ENCODE measurements around the gene TTLL1. TPM values are rescaled to one million over a fixed set of nuclear protein-coding genes. Genes with fewer than 3 reads are reported as not detected.
"Not testable (repeated sequence)": the region's sequence is repeated elsewhere in the genome, so short reads cannot be mapped to it uniquely, and the experiment has no call there.

The TTLL1 gene
- total and polyA plus RNA-seq, 2 of the 4 experiments (the other 2 are of a cell fraction) = 10.8 to 13.2 TPM

DNA sequence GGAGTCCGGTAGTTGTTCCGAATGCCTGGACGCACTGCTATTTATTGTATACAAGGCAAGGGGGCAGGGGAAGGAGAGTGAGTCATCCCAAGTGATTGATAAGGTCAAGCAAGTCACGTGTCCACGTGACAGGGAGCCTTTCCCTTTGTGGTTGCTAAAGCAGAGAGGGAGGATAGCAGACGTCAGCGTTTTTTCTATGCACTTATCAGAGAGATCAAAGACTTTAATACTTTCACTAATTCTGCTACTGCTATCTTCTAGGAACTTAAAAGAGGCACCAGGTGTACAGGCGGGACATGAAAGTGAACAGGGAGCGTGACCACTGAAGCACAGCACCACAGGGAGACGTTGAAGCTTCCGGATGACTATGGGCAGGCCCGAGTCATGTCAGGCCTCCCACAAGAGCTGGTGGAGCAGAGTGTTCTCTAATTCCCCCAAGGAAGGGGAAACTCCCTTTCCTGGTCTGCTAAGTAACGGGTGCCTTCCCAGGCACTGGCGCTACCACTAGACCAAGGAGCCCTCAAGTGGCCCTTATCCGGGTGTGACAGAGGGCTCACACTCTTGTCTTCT lies 14.9 kb upstream of the TTLL1 start:
- H2BK15ac ChIP-seq (ENCODE audit: low read depth, low read length); H4K5ac ChIP-seq (ENCODE audit: low read depth, low read length); H3K9ac ChIP-seq (ENCODE audit: low read depth, low read length); H3K18ac ChIP-seq (ENCODE audit: low read depth, low read length); H4K20me1 ChIP-seq (ENCODE audit: insufficient read depth, low read length); CTCF ChIA-PET; H3K56ac ChIP-seq (ENCODE audit: extremely low read depth, insufficient read depth, low read length); H2AK5ac ChIP-seq (ENCODE audit: low read depth, low read length); H3K9me3 ChIP-seq (ENCODE audit: control insufficient read depth, insufficient read depth, low read length); in situ Hi-C loops (cut with MboI; ENCODE audit: low sequenced_read_pairs); BruUV-seq (replicated peaks); H3K4ac ChIP-seq (ENCODE audit: low read depth, low read length); H3K79me1 ChIP-seq (ENCODE audit: low read depth in 1 of 2, low read length in 2 of 2); H3K14ac ChIP-seq (replicated peaks; ENCODE audit: low read depth, low read length); H3K36me3 ChIP-seq (ENCODE audit: control insufficient read depth, insufficient read depth, low read length); POLR2A ChIA-PET (ENCODE audit: unreplicated experiment); H3K23ac ChIP-seq (ENCODE audit: low read depth, low read length); H2BK5ac ChIP-seq (ENCODE audit: low read depth, low read length, poor library complexity, severe bottlenecking); H2AFZ ChIP-seq (replicated peaks; ENCODE audit: low read length, poor library complexity); H3K9me1 ChIP-seq (ENCODE audit: insufficient read depth, low read length); H2AK9ac ChIP-seq (replicated peaks; ENCODE audit: low read depth, low read length, poor library complexity); H4K91ac ChIP-seq (ENCODE audit: insufficient read depth, low read depth, low read length); ATAC-seq (ENCODE audit: low read depth); intact Hi-C loops (cut with micrococcal nuclease); dilution Hi-C loops (cut with HindIII; ENCODE audit: low sequenced_read_pairs, unreplicated experiment); H4K8ac ChIP-seq (ENCODE audit: low read depth in 2 of 2, low read length in 2 of 2); H2BK120ac ChIP-seq (ENCODE audit: low read depth, low read length); H3K4me1 ChIP-seq (ENCODE audit: control insufficient read depth, insufficient read depth, low read length); H3K27ac ChIP-seq (ENCODE audit: insufficient read depth, low read length); H3K4me3 ChIP-seq (ENCODE audit: insufficient read depth, low read depth, low read length); H3K4me2 ChIP-seq (ENCODE audit: low read depth, low read length); H2BK20ac ChIP-seq (ENCODE audit: low read depth, low read length); H3K27me3 ChIP-seq (ENCODE audit: control insufficient read depth, insufficient read depth, low read length): not testable (repeated sequence)
- WGBS, 2 experiments (ENCODE audit: extremely low coverage in 2 of 2, insufficient read length in 1 of 2) = 54% methylated on average over 5 of the region's 15 CpGs; no CpG with 5 or more reads in 1 of the 2 experiments
- peak; percentile 32 for DNase-seq
- TF ChIP-seq FOS (IDR thresholded peaks at IDR 0.05; ENCODE audit: low read depth, low read length) (0 out of 2 replicates have a peak, but pooled peaks have one; percentile 15), BHLHE40 (IDR thresholded peaks at IDR 0.05; ENCODE audit: low read depth, low read length) (peak; percentile 79), MAFK (IDR thresholded peaks at IDR 0.05; ENCODE audit: low read depth, low read length) (peak; percentile 92)
- TF ChIP-seq, protein P1, sequence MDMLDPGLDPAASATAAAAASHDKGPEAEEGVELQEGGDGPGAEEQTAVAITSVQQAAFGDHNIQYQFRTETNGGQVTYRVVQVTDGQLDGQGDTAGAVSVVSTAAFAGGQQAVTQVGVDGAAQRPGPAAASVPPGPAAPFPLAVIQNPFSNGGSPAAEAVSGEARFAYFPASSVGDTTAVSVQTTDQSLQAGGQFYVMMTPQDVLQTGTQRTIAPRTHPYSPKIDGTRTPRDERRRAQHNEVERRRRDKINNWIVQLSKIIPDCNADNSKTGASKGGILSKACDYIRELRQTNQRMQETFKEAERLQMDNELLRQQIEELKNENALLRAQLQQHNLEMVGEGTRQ (IDR thresholded peaks at IDR 0.05; ENCODE audit: low read depth, low read length) = peak; percentile 70
